GM21367 (cell line): Measurements from ENCODE around the gene ZNF350.
"Not testable (repeated sequence)": the region's sequence is repeated elsewhere in the genome, so short reads cannot be mapped to it uniquely, and the experiment has no call there.

Source experiments
- ATAC-seq: cut with Tn5 transposase; IDR thresholded peaks from one replicate; pipeline ENCODE4 v1.9.1; 2021; ENCODE audit not compliant: unreplicated experiment

The ZNF350 gene

GRCh38 chr19:51975787-51976186, 10.9 kb downstream of the ZNF350 start:
- ATAC-seq, result not testable (repeated sequence)

GRCh38 chr19:51971624-51972023, 15.0 kb downstream of the ZNF350 start:
- ATAC-seq, result no peak

- ATAC-seq, result no peak
Measured at GRCh38 chr19:51970718-51971117, 15.9 kb downstream of the ZNF350 start.

- no peak for ATAC-seq
Measured at GRCh38 chr19:51965583-51965982, 21.1 kb downstream of the ZNF350 start.

- ATAC-seq, result not testable (repeated sequence)
Measured at GRCh38 chr19:51960621-51961233, 25.9 kb downstream of the ZNF350 start.

GRCh38 chr19:51959791-51960190, 26.8 kb downstream of the ZNF350 start:
- no peak for ATAC-seq

GRCh38 chr19:51957846-51958245, 28.8 kb downstream of the ZNF350 start:
- ATAC-seq, result not testable (repeated sequence)

GRCh38 chr19:51948975-51949374, 37.7 kb downstream of the ZNF350 start:
- ATAC-seq, result no peak

GRCh38 chr19:51946602-51947001, 40.0 kb downstream of the ZNF350 start:
- ATAC-seq, result no peak

GRCh38 chr19:51944798-51945552, 41.7 kb downstream of the ZNF350 start:
- ATAC-seq, result no peak

GRCh38 chr19:51938936-51939335, 47.7 kb downstream of the ZNF350 start:
- no peak for ATAC-seq

- ATAC-seq, result no peak
Measured at GRCh38 chr19:51931921-51932320, 54.7 kb downstream of the ZNF350 start.

GRCh38 chr19:51927859-51928258, 58.8 kb downstream of the ZNF350 start:
- no peak for ATAC-seq

- peak; percentile 66 for ATAC-seq
Measured at GRCh38 chr19:51926784-51927741, 59.6 kb downstream of the ZNF350 start, which contains the start of gene ZNF613. Gene ZNF613 (plus strand): TSS chr19:51927472. CDS start chr19:51936221, 8,749 bp downstream.

- no peak for ATAC-seq
Measured at GRCh38 chr19:51926426-51926783, 60.2 kb downstream of the ZNF350 start.

GRCh38 chr19:51921949-51922348, 64.7 kb downstream of the ZNF350 start:
- ATAC-seq, result no peak

- ATAC-seq, result no peak
Measured at GRCh38 chr19:51919606-51920005, 67.0 kb downstream of the ZNF350 start.

GRCh38 chr19:51916167-51916566, 70.5 kb downstream of the ZNF350 start:
- ATAC-seq, result no peak

- no peak for ATAC-seq
Measured at GRCh38 chr19:51915324-51915867, 71.2 kb downstream of the ZNF350 start.
